ENCODE data around the gene DHX57.

GRCh38 chr2:38771632-38772031 lies 104.1 kb downstream of the DHX57 start:
- TF ChIP-seq, protein P1, sequence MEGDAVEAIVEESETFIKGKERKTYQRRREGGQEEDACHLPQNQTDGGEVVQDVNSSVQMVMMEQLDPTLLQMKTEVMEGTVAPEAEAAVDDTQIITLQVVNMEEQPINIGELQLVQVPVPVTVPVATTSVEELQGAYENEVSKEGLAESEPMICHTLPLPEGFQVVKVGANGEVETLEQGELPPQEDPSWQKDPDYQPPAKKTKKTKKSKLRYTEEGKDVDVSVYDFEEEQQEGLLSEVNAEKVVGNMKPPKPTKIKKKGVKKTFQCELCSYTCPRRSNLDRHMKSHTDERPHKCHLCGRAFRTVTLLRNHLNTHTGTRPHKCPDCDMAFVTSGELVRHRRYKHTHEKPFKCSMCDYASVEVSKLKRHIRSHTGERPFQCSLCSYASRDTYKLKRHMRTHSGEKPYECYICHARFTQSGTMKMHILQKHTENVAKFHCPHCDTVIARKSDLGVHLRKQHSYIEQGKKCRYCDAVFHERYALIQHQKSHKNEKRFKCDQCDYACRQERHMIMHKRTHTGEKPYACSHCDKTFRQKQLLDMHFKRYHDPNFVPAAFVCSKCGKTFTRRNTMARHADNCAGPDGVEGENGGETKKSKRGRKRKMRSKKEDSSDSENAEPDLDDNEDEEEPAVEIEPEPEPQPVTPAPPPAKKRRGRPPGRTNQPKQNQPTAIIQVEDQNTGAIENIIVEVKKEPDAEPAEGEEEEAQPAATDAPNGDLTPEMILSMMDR (IDR thresholded peaks at IDR 0.05) = no peak
- TF ChIP-seq POLR2AphosphoS5 (IDR thresholded peaks at IDR 0.05) (no peak), EP300 (IDR thresholded peaks at IDR 0.05) (no peak)
